Ishikawa (cell line): ENCODE data around the gene MAP3K13.

Experiments
- CEBPB ChIP-seq: IDR thresholded peaks from 2 replicates; pipeline ENCODE4 v1.6.1; 2012
- CREB1 ChIP-seq: IDR thresholded peaks from 2 replicates; pipeline ENCODE4 v1.6.1; 2012; ENCODE audit warnings: low read depth
- EGR1 ChIP-seq: IDR thresholded peaks from 2 replicates; pipeline ENCODE4 v1.6.1; 2012
- EP300 ChIP-seq: IDR thresholded peaks from 2 replicates; pipeline ENCODE4 v1.6.1; 2012; ENCODE audit warnings: borderline replicate concordance
- FOXM1 ChIP-seq: IDR thresholded peaks from 2 replicates; pipeline ENCODE4 v1.6.1; 2012; ENCODE audit warnings: low read depth, borderline replicate concordance
- MAX ChIP-seq: IDR thresholded peaks from 2 replicates; pipeline ENCODE4 v1.6.1; 2012
- NFIC ChIP-seq: IDR thresholded peaks from 2 replicates; pipeline ENCODE4 v1.6.1; 2012
- RAD21 ChIP-seq: IDR thresholded peaks from 2 replicates; pipeline ENCODE4 v1.6.1; 2012; ENCODE audit warnings: low read depth
- REST ChIP-seq: IDR thresholded peaks from 2 replicates; pipeline ENCODE4 v1.6.1; 2012; ENCODE audit warnings: low read depth, mild to moderate bottlenecking
- TAF1 ChIP-seq: IDR thresholded peaks from 2 replicates; pipeline ENCODE4 v1.6.1; 2012; ENCODE audit warnings: low read depth, mild to moderate bottlenecking
- TCF12 ChIP-seq: IDR thresholded peaks from 2 replicates; pipeline ENCODE4 v1.6.1; 2012; ENCODE audit warnings: low read depth
- TEAD4 ChIP-seq: IDR thresholded peaks from 2 replicates; pipeline ENCODE4 v1.6.1; 2012
- USF1 ChIP-seq: IDR thresholded peaks from 2 replicates; pipeline ENCODE4 v1.6.1; 2012
- YY1 ChIP-seq: IDR thresholded peaks from 2 replicates; pipeline ENCODE4 v1.6.1; 2012; ENCODE audit warnings: low read depth
- ZBTB7A ChIP-seq: IDR thresholded peaks from 2 replicates; pipeline ENCODE4 v1.6.1; 2012; ENCODE audit warnings: low read depth

MAP3K13 gene

GRCh38 chr3:185353225-185353624 is 9.7 kb upstream of the MAP3K13 start:
- TF ChIP-seq FOXM1 (no peak), ZBTB7A (no peak), EP300 (no peak)

GRCh38 chr3:185353823-185354614 is 8.9 kb upstream of the MAP3K13 start:
- no peak for TF ChIP-seq TCF12
- no peak for TF ChIP-seq REST
- TF ChIP-seq ZBTB7A: no peak
- 0 out of 2 replicates have a peak, but pooled peaks have one; percentile 16 for TF ChIP-seq TEAD4
- no peak for TF ChIP-seq EP300
- no peak for TF ChIP-seq TAF1
- TF ChIP-seq USF1: no peak
- no peak for TF ChIP-seq CREB1
- TF ChIP-seq CEBPB: no peak
- peak; percentile 15; the same call in 1 of the 2 replicates for TF ChIP-seq MAX
- TF ChIP-seq YY1: no peak
- no peak for TF ChIP-seq EGR1
- peak; percentile 68 for TF ChIP-seq RAD21
- no peak for TF ChIP-seq NFIC
- no peak for TF ChIP-seq FOXM1

GRCh38 chr3:185356499-185356898 is 6.4 kb upstream of the MAP3K13 start:
- TF ChIP-seq TCF12: no peak

- TF ChIP-seq USF1: no peak
- no peak for TF ChIP-seq CREB1
- TF ChIP-seq REST: no peak
- TF ChIP-seq YY1: no peak
- TF ChIP-seq TEAD4: no peak
- TF ChIP-seq TCF12: no peak
- TF ChIP-seq TAF1: no peak
- no peak for TF ChIP-seq NFIC
Observed at GRCh38 chr3:185361920-185362319, 1.0 kb upstream of the MAP3K13 start.

- TF ChIP-seq YY1 (0 out of 2 replicates have a peak, but pooled peaks have one; percentile 0), TEAD4 (no peak)
Observed at GRCh38 chr3:185363662-185364203, 797 bp downstream of the MAP3K13 start.

GRCh38 chr3:185365291-185366073 is 2.5 kb downstream of the MAP3K13 start:
- TF ChIP-seq MAX (0 out of 2 replicates have a peak, but pooled peaks have one; percentile 18), TCF12 (no peak)

GRCh38 chr3:185366074-185366335 is 3.1 kb downstream of the MAP3K13 start:
- TF ChIP-seq MAX (no peak), USF1 (no peak), CEBPB (no peak), TAF1 (no peak), EP300 (no peak), EGR1 (no peak)
